Left lobe of liver (tissue), 2 donors: Measurements from ENCODE around the gene SMARCD3. TPM values are rescaled to one million over a fixed set of nuclear protein-coding genes. Genes with fewer than 3 reads are reported as not detected.

Experiments
- ATAC-seq: fragments of 200-7000 bp; cut with Tn5 transposase; one replicate; pipeline ENCODE4 v1.9.1; 2020; ENCODE audit warnings: mild to moderate bottlenecking, moderate library complexity
- DNase-seq: peaks from one replicate; pipeline ENCODE4 v3.0.0-alpha.2; 2020; ENCODE audit warnings: low spot score
- total RNA-seq: library from RNA; stranded (reverse); gene quantifications from one replicate; pipeline ENCODE4 v1.2.1, GENCODE V29; 2021
- donor health status: DM: no; HTN: no; CAD: no; lungs with moderate emphysema.
- donor health status: DM: no; HTN: yes; CAD: no.

SMARCD3 gene
- total RNA-seq, 1 donor from 2014 or later: 2.2 TPM

DNA sequence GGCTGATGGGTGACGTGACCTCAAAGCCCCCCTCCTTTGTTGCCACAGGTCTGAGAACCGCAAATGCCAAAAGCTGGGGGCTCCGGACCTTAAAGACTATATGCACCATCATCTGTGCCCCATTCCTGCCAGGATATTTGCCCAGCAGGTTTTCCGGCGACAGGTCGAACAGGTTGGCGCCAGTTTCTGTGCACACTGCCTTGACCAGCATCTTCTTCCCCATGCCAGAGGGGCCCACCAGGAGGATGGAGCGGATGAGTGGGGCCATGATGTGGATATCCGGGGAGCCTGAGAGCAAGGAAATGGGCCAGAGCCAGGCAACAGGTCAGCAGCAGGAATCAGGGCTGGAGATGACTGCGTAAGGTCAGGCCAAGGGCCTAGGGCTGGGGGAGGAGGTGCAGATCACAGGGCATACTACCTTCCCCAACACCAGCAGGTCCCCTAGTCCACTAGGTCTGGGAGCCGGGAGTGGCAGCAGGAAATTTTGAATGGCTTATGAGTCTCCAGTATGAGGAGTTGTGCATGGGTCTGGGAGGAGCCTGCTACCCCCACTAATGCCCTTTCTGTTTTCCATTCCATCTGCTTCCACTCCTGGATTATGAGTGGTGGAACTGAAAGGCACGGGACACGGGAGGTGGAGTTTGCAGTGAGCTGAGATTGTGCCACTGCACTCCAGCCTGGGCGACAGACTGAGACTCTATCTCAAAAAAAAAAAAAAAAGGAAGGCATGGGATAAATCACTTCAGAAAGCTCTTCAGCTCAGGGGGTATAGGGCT is 55.1 kb downstream of the SMARCD3 start:
- no peak for DNase-seq
- no peak for ATAC-seq

DNA sequence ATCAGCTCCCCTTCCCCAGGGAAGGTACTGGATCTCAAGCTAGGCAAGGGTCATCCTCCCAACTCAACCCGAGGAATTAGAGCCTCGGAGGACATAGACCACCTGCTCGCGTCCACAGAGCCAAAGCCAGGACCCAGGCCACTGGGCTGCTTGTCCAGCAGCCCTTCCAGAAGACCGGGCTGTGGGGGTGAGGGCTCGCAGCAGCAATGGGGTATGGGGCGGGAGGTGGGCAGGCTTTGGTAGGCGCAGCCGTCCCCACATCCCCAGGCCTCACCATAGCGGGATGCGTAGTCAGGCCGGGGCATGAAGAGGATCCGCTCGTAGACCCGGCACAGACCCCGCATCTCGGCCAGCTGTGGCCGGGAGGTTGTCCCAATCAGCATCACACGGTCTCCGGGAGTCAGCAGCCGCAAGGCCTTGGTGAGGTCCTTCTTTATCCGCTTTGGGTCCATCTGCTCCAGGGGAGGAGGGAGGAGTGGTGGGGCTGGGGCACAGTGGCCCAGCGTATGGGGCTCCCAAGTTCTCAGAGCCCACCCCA is 56.4 kb downstream of the SMARCD3 start:
- ATAC-seq: no peak
- no peak for DNase-seq

DNA sequence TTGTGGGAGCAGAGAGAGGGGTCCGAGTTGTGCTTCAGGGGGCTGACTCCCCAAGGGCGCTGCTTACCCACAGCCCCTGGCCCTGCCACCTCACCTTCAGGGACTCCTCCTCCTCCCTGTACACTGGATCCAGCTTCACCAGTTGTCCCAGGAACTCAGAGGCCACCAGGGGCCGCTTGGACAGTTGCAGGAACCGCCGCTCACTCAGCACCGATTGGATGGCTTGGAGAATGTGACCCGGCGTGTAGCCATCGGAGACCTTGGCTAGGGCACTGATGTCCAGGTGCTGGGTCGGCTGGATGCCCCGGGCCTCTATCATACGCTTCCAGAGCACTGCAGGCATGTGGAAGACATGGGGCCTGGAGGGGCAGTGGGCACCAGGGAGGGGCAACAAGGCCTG is 57.0 kb downstream of the SMARCD3 start:
- ATAC-seq: no peak

GRCh38 chr7:151189038-151189437 is 59.5 kb downstream of the SMARCD3 start:
- no peak for DNase-seq

More for the DNA sequence above, 57.0 kb downstream of the SMARCD3 start:
- DNase-seq: no peak

More at GRCh38 chr7:151189038-151189437, 59.5 kb downstream of the SMARCD3 start:
- ATAC-seq: no peak

Other genes starting within 250 kb of the SMARCD3 start
- not detected for gene ATG9B, start 224.2 kb downstream of the SMARCD3 start, total RNA-seq
- gene ABCB8, start 220.2 kb downstream of the SMARCD3 start, total RNA-seq: 29.1 TPM
- 2.2 TPM for gene ASIC3, start 200.2 kb downstream of the SMARCD3 start, total RNA-seq
- gene CDK5, start 190.8 kb downstream of the SMARCD3 start, total RNA-seq: 9.6 TPM
- gene SLC4A2, start 189.1 kb downstream of the SMARCD3 start, total RNA-seq: 83.1 TPM
- 61.3 TPM for gene FASTK, start 167.9 kb downstream of the SMARCD3 start, total RNA-seq
- 60.4 TPM for gene TMUB1, start 165.2 kb downstream of the SMARCD3 start, total RNA-seq
- gene AGAP3, start 162.2 kb downstream of the SMARCD3 start, total RNA-seq: 54.7 TPM
- not detected for gene GBX1, start 81.0 kb downstream of the SMARCD3 start, total RNA-seq
- not detected for gene ASB10, start 61.4 kb downstream of the SMARCD3 start, total RNA-seq
- not detected for gene H2BK1, start 38.2 kb downstream of the SMARCD3 start, total RNA-seq
- 7.8 TPM for gene ABCF2, start 21.5 kb downstream of the SMARCD3 start, total RNA-seq
- gene CHPF2, start 16.2 kb downstream of the SMARCD3 start, total RNA-seq: 16.1 TPM
- gene NUB1, start 93.1 kb upstream of the SMARCD3 start, total RNA-seq: 19.0 TPM
- gene WDR86, start 161.3 kb upstream of the SMARCD3 start, total RNA-seq: 0.28 TPM
- gene CRYGN, start 191.4 kb upstream of the SMARCD3 start, total RNA-seq: not detected